Lower lobe of right lung (tissue), 2 donors: Measurements from ENCODE around the gene CCDC33. TPM values are rescaled to one million over a fixed set of nuclear protein-coding genes. Genes with fewer than 3 reads are reported as not detected.

Experiments
- ATAC-seq, 2 donors: fragments of 200-7000 bp; cut with Tn5 transposase; one replicate each; pipeline ENCODE4 v1.9.1; 2020 to 2022; ENCODE audit warnings: mild to moderate bottlenecking in 2 of 2, moderate library complexity in 2 of 2
- DNase-seq: peaks from one replicate; pipeline ENCODE4 v3.0.0-alpha.2; 2020
- H3K27ac ChIP-seq: fragments of 200-600 bp; one replicate; pipeline ENCODE4 v1.8.0; 2022
- H3K27me3 ChIP-seq: fragments of 200-600 bp; one replicate; pipeline ENCODE4 v1.8.0; 2022; ENCODE audit warnings: low read depth
- H3K36me3 ChIP-seq: fragments of 200-600 bp; one replicate; pipeline ENCODE4 v1.8.0; 2022; ENCODE audit warnings: mild to moderate bottlenecking
- H3K4me1 ChIP-seq: fragments of 200-600 bp; one replicate; pipeline ENCODE4 v1.8.0; 2022
- H3K4me3 ChIP-seq: fragments of 200-600 bp; one replicate; pipeline ENCODE4 v1.8.0; 2022; ENCODE audit warnings: mild to moderate bottlenecking
- H3K9me3 ChIP-seq: fragments of 200-600 bp; one replicate; pipeline ENCODE4 v1.8.0; 2022
- CTCF ChIP-seq: fragments of 200-600 bp; IDR thresholded peaks from one replicate; pipeline ENCODE4 v1.8.0; 2022; ENCODE audit warnings: antibody characterized with exemption, mild to moderate bottlenecking
- intact Hi-C: fragments of 100-400 bp; cut with DNase I; formaldehyde crosslinking; loops from one replicate; pipeline ENCODE4 v1.11.0; 2022
- total RNA-seq: library from RNA; stranded (reverse); fragmentation: NEBNext Ultra II Directional; extraction: Animal tissue kit (Norgen Biotek cat#: 25700); gene quantifications from one replicate; pipeline ENCODE4 v1.2.1, GENCODE V29; 2021
- donor health status: DM: no; HTN: yes; CAD: no; lungs with severe emphysema.

CCDC33 gene
- total RNA-seq, 1 donor from 2014 or later, result 5.9 TPM

GRCh38 chr15:74305687-74306086 lies 69.6 kb downstream of the CCDC33 start:
- Histone ChIP-seq H3K27ac (no peak overlapping the region), H3K9me3 (no peaks in the 10 kb centered on the region), H3K36me3 (no peaks in the 10 kb centered on the region), H3K4me3 (no peak overlapping the region), H3K4me1 (no peaks in the 10 kb centered on the region), H3K27me3 (peaks cover 61% of the 10 kb centered on the region)
- TF ChIP-seq CTCF, result no peak
- ATAC-seq (no peak), DNase-seq (no peak)
- intact Hi-C loops, result loop anchor here (5.0 kb wide), 1 partner anchor 178 kb away; no protein-coding TSS in a partner anchor

- peaks cover 60% of the 10 kb centered on the region for H3K27me3 ChIP-seq
- no peaks in the 10 kb centered on the region for H3K36me3 ChIP-seq
- DNase-seq, result no peak
- no peaks in the 10 kb centered on the region for H3K4me1 ChIP-seq
- H3K27ac ChIP-seq, result no peak overlapping the region
- intact Hi-C loops, result loop anchor here (5.0 kb wide), 1 partner anchor 179 kb away; no protein-coding TSS in a partner anchor
- ATAC-seq, result no peak
- H3K4me3 ChIP-seq, result no peak overlapping the region
- TF ChIP-seq CTCF, result no peak
- H3K9me3 ChIP-seq, result no peaks in the 10 kb centered on the region
Observed at GRCh38 chr15:74306781-74307217, 70.7 kb downstream of the CCDC33 start.

DNA sequence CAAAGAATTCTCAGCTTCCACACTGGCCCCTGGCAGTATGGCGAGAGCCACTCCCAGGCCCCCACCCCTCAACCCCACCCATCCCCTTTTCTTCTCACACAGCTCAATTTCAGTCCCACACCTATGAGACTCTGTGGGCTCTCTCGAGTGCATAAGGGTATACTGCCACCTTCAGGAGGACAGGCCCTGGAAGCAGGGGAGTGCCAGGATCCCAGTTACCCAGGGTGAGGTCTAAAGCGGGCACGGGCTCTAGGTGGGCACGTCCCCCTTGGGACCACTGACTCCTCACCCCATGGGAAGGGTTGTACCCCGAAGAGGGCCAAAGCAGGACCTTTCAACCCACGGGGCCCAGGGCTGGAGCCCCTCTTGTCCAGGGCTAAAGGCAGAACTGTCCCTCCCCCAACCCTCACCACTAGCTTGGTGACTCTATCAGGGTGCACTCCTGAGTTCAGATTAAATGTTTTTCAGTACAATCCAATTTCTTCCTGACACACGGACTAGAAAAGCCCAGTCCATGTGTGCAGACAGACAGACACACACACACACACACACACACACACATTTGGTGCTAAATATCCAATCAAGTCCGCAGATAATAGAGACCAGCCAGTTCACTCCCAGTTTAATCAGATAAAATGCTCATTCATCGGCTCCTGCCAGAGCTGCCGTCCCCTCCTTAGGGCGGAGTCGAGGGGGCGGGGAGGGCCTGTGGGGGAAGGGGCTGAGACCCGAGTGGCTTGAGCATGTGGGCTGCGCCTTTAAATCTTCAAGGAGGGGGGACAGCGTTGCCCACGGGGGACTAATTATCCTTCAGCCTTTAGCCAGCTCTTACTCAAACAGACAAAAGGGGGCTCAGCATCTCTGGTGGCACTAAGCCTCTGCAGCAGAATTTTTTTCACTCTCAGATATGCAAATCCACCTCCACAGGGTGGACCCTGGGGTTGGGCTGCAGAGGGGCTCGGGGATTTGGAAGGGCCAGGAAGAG lies 72.0 kb downstream of the CCDC33 start:
- Histone ChIP-seq H3K9me3 (no peaks in the 10 kb centered on the region), H3K36me3 (no peaks in the 10 kb centered on the region), H3K4me3 (no peak overlapping the region), H3K4me1 (no peaks in the 10 kb centered on the region), H3K27ac (no peak overlapping the region), H3K27me3 (peaks cover 54% of the 10 kb centered on the region)
- ATAC-seq, result peak; percentile 52 to 69
- DNase-seq, result no peak
- peak; percentile 59 for TF ChIP-seq CTCF
- intact Hi-C loops, result loop anchor here (5.0 kb wide), 1 partner anchor 181 kb away; no protein-coding TSS in a partner anchor

GRCh38 chr15:74311734-74312444 lies 75.8 kb downstream of the CCDC33 start:
- no peak for ATAC-seq
- H3K27me3 ChIP-seq, result peaks cover 19% of the 10 kb centered on the region
- intact Hi-C loops, result no loop called here
- no peaks in the 10 kb centered on the region for H3K36me3 ChIP-seq
- H3K9me3 ChIP-seq, result no peaks in the 10 kb centered on the region
- H3K4me1 ChIP-seq, result no peaks in the 10 kb centered on the region
- no peak for DNase-seq
- TF ChIP-seq CTCF, result peak; percentile 33
- no peak overlapping the region for H3K4me3 ChIP-seq
- no peak overlapping the region for H3K27ac ChIP-seq

GRCh38 chr15:74312445-74313007 lies 76.4 kb downstream of the CCDC33 start:
- H3K36me3 ChIP-seq, result no peaks in the 10 kb centered on the region
- TF ChIP-seq CTCF, result no peak
- no peaks in the 10 kb centered on the region for H3K4me1 ChIP-seq
- no peak overlapping the region for H3K4me3 ChIP-seq
- DNase-seq (no peak), ATAC-seq (no peak)
- H3K27ac ChIP-seq, result no peak overlapping the region
- H3K27me3 ChIP-seq, result peaks cover 13% of the 10 kb centered on the region
- intact Hi-C loops, result no loop called here
- H3K9me3 ChIP-seq, result no peaks in the 10 kb centered on the region
